HCT116 (cell line): Measurements from ENCODE around the gene NEK8. TPM values are rescaled to one million over a fixed set of nuclear protein-coding genes. Genes with fewer than 3 reads are reported as not detected.

Experiments
- ATAC-seq: fragments of 200-7000 bp; cut with Tn5 transposase; 2 replicates; pipeline ENCODE4 v1.9.1; 2020; ENCODE audit warnings: mild to moderate bottlenecking, moderate library complexity
- BruUV-seq: library from RNA; stranded (reverse); fragments of 400-500 nt; replicated peaks from 2 replicates; lab custom pipeline; 2021; lab: Mats Ljungman, UMichigan
- CTCF ChIA-PET: fragments of 300-600 bp; sonication (Branson Sonifier 250); formaldehyde crosslinking; loops from one replicate; lab custom pipeline; 2021; ENCODE audit warnings: antibody characterized with exemption; lab: Charles Lee
- POLR2A ChIA-PET: fragments of 300-600, 350-600 bp; sonication (Branson Sonifier 250); formaldehyde crosslinking; loops from one replicate; lab custom pipeline; 2021; ENCODE audit warnings: antibody characterized with exemption; lab: Charles Lee
- RAD21 ChIA-PET, 2 experiments: fragments of 300-600 bp; sonication (Branson Sonifier 250); formaldehyde crosslinking; loops; one replicate each; lab custom pipeline; 2023; ENCODE audit warnings: low total read pairs in 2 of 2; ENCODE audit not compliant: uncharacterized antibody in 2 of 2, unreplicated experiment in 2 of 2, low non-redundant PET in 1 of 2; lab: Charles Lee
- DNase-seq: peaks from one replicate; pipeline ENCODE4 v3.0.0-alpha.2; 2010; ENCODE audit warnings: low read depth, low spot score
- H2AFZ ChIP-seq: fragments of 200-600 bp; shearing (Covaris generic), sonication (generic); 2 replicates; pipeline ENCODE4 v1.6.1; 2017; ENCODE audit warnings: low read depth, mixed run types, mixed read lengths, antibody characterized with exemption, low read length; ENCODE audit not compliant: poor library complexity, severe bottlenecking
- H3K27ac ChIP-seq: 2 replicates; pipeline ENCODE4 v1.5.1; 2012; ENCODE audit warnings: low read depth, low read length
- H3K27me3 ChIP-seq: fragments of 200-600 bp; sonication (generic); 2 replicates; pipeline ENCODE4 v1.6.1; 2016; ENCODE audit warnings: mixed run types, low read length, mixed read lengths; ENCODE audit not compliant: insufficient read depth
- H3K36me3 ChIP-seq, 2 experiments: fragments of 200-500 bp in 1 of 2; fragments of 200-600 bp in 1 of 2; sonication (Bioruptor generic) in 1 of 2; sonication (generic) in 1 of 2; 2 replicates each; pipeline versions ENCODE4 v1.5.1 to v1.6.1; 2014 to 2016; ENCODE audit warnings: low read length in 2 of 2, inconsistent platforms in 1 of 2, mixed read lengths in 1 of 2, mixed run types in 1 of 2; ENCODE audit not compliant: insufficient read depth in 2 of 2, control insufficient read depth in 1 of 2
- H3K4me1 ChIP-seq, 2 experiments: fragments of 200-600 bp in 1 of 2; sonication (generic) in 1 of 2; 2 replicates each; pipeline versions ENCODE4 v1.5.1 to v1.6.1; 2012 to 2017; ENCODE audit warnings: low read length in 2 of 2, inconsistent platforms in 1 of 2, mild to moderate bottlenecking in 1 of 2, mixed read lengths in 1 of 2, mixed run types in 1 of 2, moderate library complexity in 1 of 2; ENCODE audit not compliant: insufficient read depth in 2 of 2, control insufficient read depth in 1 of 2
- H3K4me2 ChIP-seq: fragments of 200-600 bp; sonication (generic); 2 replicates; pipeline ENCODE4 v1.6.1; 2017; ENCODE audit warnings: mixed run types, low read length, mixed read lengths
- H3K4me3 ChIP-seq, 2 experiments: fragments of 200-600 bp in 1 of 2; sonication (generic) in 1 of 2; replicated peaks in 1 of 2; 2 replicates each; pipeline ENCODE4 v1.5.1; 2011 to 2016; ENCODE audit warnings: low read length in 2 of 2, control low read depth in 1 of 2, low read depth in 1 of 2, mild to moderate bottlenecking in 1 of 2, mixed read lengths in 1 of 2, mixed run types in 1 of 2
- H3K79me2 ChIP-seq: fragments of 200-600 bp; sonication (generic); 2 replicates; pipeline ENCODE4 v1.6.1; 2017; ENCODE audit warnings: mild to moderate bottlenecking, mixed run types, low read length, moderate library complexity, mixed read lengths; ENCODE audit not compliant: insufficient read depth
- H3K9ac ChIP-seq: fragments of 200-600 bp; sonication (generic); 2 replicates; pipeline ENCODE4 v1.6.1; 2016; ENCODE audit warnings: low read length, mixed read lengths
- H3K9me2 ChIP-seq: fragments of 200-600 bp; sonication (generic), shearing (Covaris generic); 2 replicates; pipeline ENCODE4 v1.6.1; 2017; ENCODE audit warnings: mixed run types, mild to moderate bottlenecking, moderate library complexity; ENCODE audit not compliant: insufficient read depth
- H3K9me3 ChIP-seq, 2 experiments: fragments of 200-500 bp in 1 of 2; fragments of 200-600 bp in 1 of 2; sonication (Bioruptor generic) in 1 of 2; sonication (generic) in 1 of 2; 2 replicates each; pipeline ENCODE4 v1.6.1; 2014 to 2017; ENCODE audit warnings: low read length in 2 of 2, mixed read lengths in 2 of 2, inconsistent platforms in 1 of 2, low read depth in 1 of 2, mild to moderate bottlenecking in 1 of 2, mixed run types in 1 of 2, moderate library complexity in 1 of 2; ENCODE audit not compliant: control insufficient read depth in 1 of 2, insufficient read depth in 1 of 2
- H4K20me1 ChIP-seq: fragments of 200-600 bp; sonication (generic), shearing (Covaris generic); 2 replicates; pipeline ENCODE4 v1.6.1; 2017; ENCODE audit warnings: mixed run types, mild to moderate bottlenecking, moderate library complexity; ENCODE audit not compliant: insufficient read depth
- CBX3 ChIP-seq: IDR thresholded peaks from 2 replicates; pipeline ENCODE4 v1.6.1; 2012; ENCODE audit warnings: low read depth
- CEBPB ChIP-seq: IDR thresholded peaks from 2 replicates; pipeline ENCODE4 v1.6.1; 2012; ENCODE audit warnings: low read depth
- EGR1 ChIP-seq: IDR thresholded peaks from 2 replicates; pipeline ENCODE4 v1.6.1; 2012; ENCODE audit warnings: low read depth
- ELF1 ChIP-seq: IDR thresholded peaks from 2 replicates; pipeline ENCODE4 v1.6.1; 2012; ENCODE audit warnings: low read depth, borderline replicate concordance
- EZH2 ChIP-seq: fragments of 200-600 bp; sonication (generic); IDR thresholded peaks from 2 replicates; pipeline ENCODE4 v1.6.1; 2017; ENCODE audit warnings: antibody characterized with exemption, mixed run types
- JUND ChIP-seq: IDR thresholded peaks from 2 replicates; pipeline ENCODE4 v1.6.1; 2012
- MAX ChIP-seq: IDR thresholded peaks from 2 replicates; pipeline ENCODE4 v1.6.1; 2012
- POLR2A ChIP-seq: IDR thresholded peaks from 2 replicates; pipeline ENCODE4 v1.7.0; 2011; ENCODE audit warnings: borderline replicate concordance; ENCODE audit not compliant: insufficient read depth, insufficient read length; ENCODE audit errors: extremely low read depth
- REST ChIP-seq: IDR thresholded peaks from 2 replicates; pipeline ENCODE4 v1.6.1; 2012; ENCODE audit warnings: low read depth
- SIN3A ChIP-seq: IDR thresholded peaks from 2 replicates; pipeline ENCODE4 v1.6.1; 2012; ENCODE audit warnings: low read depth
- SP1 ChIP-seq: IDR thresholded peaks from 2 replicates; pipeline ENCODE4 v1.6.1; 2012; ENCODE audit warnings: low read depth
- TCF7L2 ChIP-seq: IDR thresholded peaks from 2 replicates; pipeline ENCODE4 v1.7.0; 2011; ENCODE audit warnings: borderline replicate concordance, inconsistent platforms; ENCODE audit not compliant: insufficient read depth, insufficient read length; ENCODE audit errors: extremely low read depth
- YY1 ChIP-seq: IDR thresholded peaks from 2 replicates; pipeline ENCODE4 v1.6.1; 2011; ENCODE audit warnings: low read length, low read depth, moderate library complexity, mild to moderate bottlenecking; ENCODE audit not compliant: insufficient replicate concordance; ENCODE audit errors: extremely low read depth
- ZBTB33 ChIP-seq: IDR thresholded peaks from 2 replicates; pipeline ENCODE4 v1.6.1; 2011; ENCODE audit warnings: mild to moderate bottlenecking, low read length, moderate library complexity; ENCODE audit not compliant: insufficient replicate concordance; ENCODE audit errors: extremely low read depth
- ZFX ChIP-seq: fragments of 450-650 bp; IDR thresholded peaks from 2 replicates; pipeline ENCODE4 v1.6.1; 2017
- ZNF274 ChIP-seq: fragments of 200-500 bp; sonication (Bioruptor generic); IDR thresholded peaks from 2 replicates; pipeline ENCODE4 v1.6.1; 2014; ENCODE audit warnings: mild to moderate bottlenecking, low read depth, low read length, inconsistent platforms
- intact Hi-C: fragments of 100-400 bp; cut with micrococcal nuclease; formaldehyde crosslinking; loops from 2 replicates; pipeline ENCODE4 v1.10.0; 2022
- total RNA-seq: library from RNA; stranded (reverse); gene quantifications from one replicate; pipeline ENCODE4 v1.2.1, GENCODE V29; 2021; ENCODE audit not compliant: unreplicated experiment

NEK8 gene
- total RNA-seq, 1 experiment from 2014 or later = 7.0 TPM

GRCh38 chr17:28744104-28744971 is 15.8 kb downstream of the NEK8 start:
- intact Hi-C loops = no loop called here
- Histone ChIP-seq H3K9ac (peak overlapping the region; percentile 100), H3K27ac (peak overlapping the region; percentile 98), H3K4me3 (peak overlapping the region; percentile 97 to 100), H3K9me3 (no peaks in the 10 kb centered on the region), H3K27me3 (no peaks in the 10 kb centered on the region), H4K20me1 (peaks cover 17% of the 10 kb centered on the region; the same call in 1 of the 2 replicates), H3K36me3 (peaks cover 20 to 39% of the 10 kb centered on the region in 2 experiments), H2AFZ (no peak overlapping the region), H3K4me1 (peaks cover 34 to 53% of the 10 kb centered on the region in 2 experiments), H3K4me2 (peak overlapping the region; percentile 99), H3K79me2 (peaks cover 52% of the 10 kb centered on the region), H3K9me2 (no peaks in the 10 kb centered on the region)
- ChIA-PET POLR2A (interaction anchor here (2.3 to 11.6 kb wide), 2 partner anchors 16 to 25 kb away, joined by 9 to 149 read pairs; partner anchors contain the start of genes NEK8, RPL23A and TLCD1), CTCF (interaction anchor here (13.6 kb wide), 1 partner anchor 17 kb away, joined by 207 read pairs; the partner anchor contains the start of genes NEK8 and TLCD1), RAD21 (interaction anchor here in 1 of 2 experiments (0.9 to 1.5 kb wide), 3 partner anchors 16 to 18 kb away, joined by 3 to 5 read pairs (median 3); partner anchors contain the start of gene NEK8)
- no peak for TF ChIP-seq SP1
- TF ChIP-seq JUND = no peak
- no peak for TF ChIP-seq EZH2
- no peak for TF ChIP-seq ZBTB33
- TF ChIP-seq MAX = no peak
- no peak for TF ChIP-seq POLR2A
- no peak for TF ChIP-seq ZNF274
- TF ChIP-seq YY1 = no peak
- TF ChIP-seq CBX3 = no peak
- no peak for TF ChIP-seq CEBPB
- TF ChIP-seq REST = no peak
- no peak for TF ChIP-seq ZFX
- no peak for TF ChIP-seq TCF7L2
- TF ChIP-seq ELF1 = no peak
- TF ChIP-seq SIN3A = no peak
- no peak for TF ChIP-seq EGR1
- TSS peak; percentile 73 for BruUV-seq
- ATAC-seq = peak; percentile 3; the same call in 1 of the 2 replicates
- no peak for DNase-seq
